GM12864 (cell line): ENCODE data around the gene SIL1.

Experiments used
- DNase-seq: peaks from one replicate; pipeline ENCODE4 v3.0.0-alpha.2; 2011; ENCODE audit warnings: low read depth
- H3K4me3 ChIP-seq: 2 replicates; pipeline ENCODE4 v1.5.1; 2011; ENCODE audit warnings: mild to moderate bottlenecking, low read depth, low read length, control low read depth
- CTCF ChIP-seq: IDR thresholded peaks from 2 replicates; pipeline ENCODE4 v1.5.1; 2011; ENCODE audit warnings: low read depth, mild to moderate bottlenecking, moderate library complexity, low read length, control low read depth, inconsistent platforms; ENCODE audit errors: missing control alignments

Gene SIL1

GRCh38 chr5:138974227-138975063 is 223.7 kb downstream of the SIL1 start:
- DNase-seq = no peak
- no peak overlapping the region for H3K4me3 ChIP-seq
- TF ChIP-seq CTCF = no peak

GRCh38 chr5:138972836-138973235 is 225.3 kb downstream of the SIL1 start:
- no peak for DNase-seq
- no peak overlapping the region for H3K4me3 ChIP-seq
- no peak for TF ChIP-seq CTCF

- TF ChIP-seq CTCF = no peak
- DNase-seq = no peak
- no peak overlapping the region for H3K4me3 ChIP-seq
Observed at GRCh38 chr5:138972230-138972629, 225.9 kb downstream of the SIL1 start.

- DNase-seq = no peak
- no peak for TF ChIP-seq CTCF
- no peak overlapping the region for H3K4me3 ChIP-seq
Observed at GRCh38 chr5:138969323-138970002, 228.7 kb downstream of the SIL1 start.

- no peak for DNase-seq
Observed at GRCh38 chr5:138968601-138969000, 229.6 kb downstream of the SIL1 start.

GRCh38 chr5:138967791-138968448 is 230.2 kb downstream of the SIL1 start:
- DNase-seq = no peak
- no peak overlapping the region for H3K4me3 ChIP-seq
- TF ChIP-seq CTCF = no peak

More at GRCh38 chr5:138968601-138969000, 229.6 kb downstream of the SIL1 start:
- no peak overlapping the region for H3K4me3 ChIP-seq
- TF ChIP-seq CTCF = no peak
